ENCODE measurements around the gene NKAIN2.

- TF ChIP-seq CTCF (IDR thresholded peaks at IDR 0.05) (no peak), POLR2A (IDR thresholded peaks at IDR 0.05) (no peak)
Observed at GRCh38 chr6:124028117-124028516, 224.5 kb downstream of the NKAIN2 start.
